DMS114 treated with DMSO at 0.1 percent for 48 hours (cell line): Measurements from ENCODE around the gene IL17RA.
A peak's percentile ranks its signal among the peaks of the same experiment; 100 is the strongest.
"Not testable (repeated sequence)": the region's sequence is repeated elsewhere in the genome, so short reads cannot be mapped to it uniquely, and the experiment has no call there.

Source experiments
- DNase-seq: peaks from one replicate; lab custom pipeline; 2025; ENCODE audit not compliant: unreplicated experiment; lab: John Stamatoyannopoulos, UW

The IL17RA gene

GRCh38 chr22:17084554-17085276 lies at the start of gene IL17RA:
TSS of gene IL17RA (plus strand) at chr22:17085000. CDS start at chr22:17085092, 92 bp downstream.
- peak; percentile 73 for DNase-seq

DNA sequence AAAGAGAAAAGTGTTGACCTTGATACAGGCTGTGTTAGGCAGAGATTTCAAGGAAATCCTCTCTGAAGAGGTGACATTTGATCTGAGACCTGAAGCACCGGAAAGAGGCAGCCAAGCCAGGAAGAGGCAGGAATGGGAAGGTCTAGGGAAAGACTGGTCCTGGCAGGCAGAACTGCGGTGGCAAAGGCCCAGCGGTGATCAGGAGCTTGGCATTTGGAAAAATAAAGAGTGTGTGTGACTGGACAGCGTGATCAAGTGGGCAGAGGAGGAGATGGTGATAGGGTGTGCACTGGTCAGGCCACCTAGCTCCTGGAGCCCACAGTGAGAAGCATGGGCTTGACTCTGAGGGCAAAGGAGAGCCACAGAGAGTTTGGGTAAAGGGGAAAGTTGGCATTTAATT lies 49.6 kb upstream of the IL17RA start:
- no peak for DNase-seq

GRCh38 chr22:17035976-17036841 lies 48.6 kb upstream of the IL17RA start:
- not testable (repeated sequence) for DNase-seq

DNA sequence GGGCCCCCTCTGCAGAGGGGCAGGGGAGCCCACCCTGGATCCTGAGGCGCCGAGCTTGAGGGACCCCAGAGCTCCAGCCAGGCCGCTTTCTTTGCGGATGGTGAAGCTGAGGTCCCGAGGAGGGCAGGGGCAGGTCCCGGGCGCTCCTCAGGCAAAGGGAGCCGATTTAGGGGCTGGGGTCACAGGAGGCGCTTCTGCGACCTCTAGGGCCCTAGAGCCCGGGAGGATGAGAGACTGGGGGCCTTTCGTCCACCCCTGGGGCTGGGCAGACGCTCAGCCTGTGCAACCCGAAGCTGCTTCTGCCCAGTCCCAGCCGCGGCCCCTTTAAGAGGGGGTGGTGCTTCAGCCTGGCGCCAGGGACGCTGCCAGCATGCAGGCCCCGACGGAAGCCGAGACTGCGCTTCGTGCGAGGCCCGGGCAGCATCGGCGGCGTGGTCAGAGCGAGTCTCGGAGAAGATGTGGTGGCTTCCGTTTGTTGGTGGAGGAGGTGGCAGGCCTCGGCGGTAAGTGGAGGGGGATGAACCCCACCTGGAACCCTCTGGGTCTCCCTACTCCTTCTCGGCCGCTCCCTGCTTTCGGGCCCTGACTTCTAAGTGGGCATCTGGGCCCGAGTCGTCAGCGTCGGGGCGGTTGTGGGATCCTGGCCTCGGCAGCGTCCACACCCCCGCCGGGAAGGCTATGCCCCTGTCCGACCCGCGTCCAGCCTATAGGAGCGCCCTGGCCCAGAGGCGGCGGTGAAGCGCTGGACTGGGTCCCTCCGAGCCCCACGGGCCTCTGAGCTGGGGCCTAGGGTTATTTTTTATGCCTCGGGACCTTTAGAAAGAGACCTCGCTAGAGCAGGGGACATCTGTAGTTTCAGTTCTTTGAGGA lies 47.7 kb upstream of the IL17RA start:
- peak; percentile 18 for DNase-seq

- no peak for DNase-seq
These were observed 41.3 kb upstream of the IL17RA start for GRCh38 chr22:17043521-17043920.

- no peak for DNase-seq
These were observed 38.0 kb upstream of the IL17RA start for GRCh38 chr22:17046566-17047348.

- DNase-seq = no peak
These were observed 37.1 kb upstream of the IL17RA start for GRCh38 chr22:17047656-17048055.

DNA sequence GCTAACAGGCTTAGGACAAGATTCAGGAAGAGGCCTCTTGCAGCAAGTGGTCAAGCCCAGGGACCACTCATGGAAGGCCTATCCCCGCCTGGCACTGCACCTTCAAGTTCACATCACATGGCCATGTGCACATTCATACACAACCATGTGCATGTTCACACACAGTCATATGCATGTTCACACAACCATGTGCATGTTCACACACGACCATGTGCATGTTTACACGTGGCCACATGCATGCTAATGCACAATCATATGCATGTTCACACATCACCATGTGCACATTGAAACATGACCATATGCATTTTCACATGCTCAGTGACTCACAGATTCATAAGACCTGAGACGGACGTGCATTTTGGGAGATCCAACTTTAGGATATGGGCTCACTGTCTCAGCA lies 28.7 kb upstream of the IL17RA start:
- no peak for DNase-seq

DNA sequence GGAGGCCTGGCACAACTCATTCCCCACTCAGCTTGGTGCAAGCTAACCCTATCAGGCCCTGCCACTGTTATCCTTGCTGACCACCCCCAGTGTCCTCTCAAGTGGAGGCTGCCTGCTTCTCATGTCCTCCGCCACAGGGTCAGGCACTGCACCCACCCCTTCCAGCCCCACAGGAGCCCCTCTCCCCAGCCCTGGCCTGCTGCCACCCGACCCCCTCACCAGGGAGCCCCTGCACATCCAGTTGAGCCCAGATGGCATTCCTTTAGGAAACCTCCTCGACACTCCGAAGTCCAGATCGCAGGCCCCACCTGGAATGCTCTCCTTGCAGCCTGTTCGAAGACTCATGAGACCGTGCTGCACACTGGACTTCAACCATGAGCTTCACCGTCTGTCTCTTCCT lies 28.0 kb upstream of the IL17RA start:
- DNase-seq = no peak

DNA sequence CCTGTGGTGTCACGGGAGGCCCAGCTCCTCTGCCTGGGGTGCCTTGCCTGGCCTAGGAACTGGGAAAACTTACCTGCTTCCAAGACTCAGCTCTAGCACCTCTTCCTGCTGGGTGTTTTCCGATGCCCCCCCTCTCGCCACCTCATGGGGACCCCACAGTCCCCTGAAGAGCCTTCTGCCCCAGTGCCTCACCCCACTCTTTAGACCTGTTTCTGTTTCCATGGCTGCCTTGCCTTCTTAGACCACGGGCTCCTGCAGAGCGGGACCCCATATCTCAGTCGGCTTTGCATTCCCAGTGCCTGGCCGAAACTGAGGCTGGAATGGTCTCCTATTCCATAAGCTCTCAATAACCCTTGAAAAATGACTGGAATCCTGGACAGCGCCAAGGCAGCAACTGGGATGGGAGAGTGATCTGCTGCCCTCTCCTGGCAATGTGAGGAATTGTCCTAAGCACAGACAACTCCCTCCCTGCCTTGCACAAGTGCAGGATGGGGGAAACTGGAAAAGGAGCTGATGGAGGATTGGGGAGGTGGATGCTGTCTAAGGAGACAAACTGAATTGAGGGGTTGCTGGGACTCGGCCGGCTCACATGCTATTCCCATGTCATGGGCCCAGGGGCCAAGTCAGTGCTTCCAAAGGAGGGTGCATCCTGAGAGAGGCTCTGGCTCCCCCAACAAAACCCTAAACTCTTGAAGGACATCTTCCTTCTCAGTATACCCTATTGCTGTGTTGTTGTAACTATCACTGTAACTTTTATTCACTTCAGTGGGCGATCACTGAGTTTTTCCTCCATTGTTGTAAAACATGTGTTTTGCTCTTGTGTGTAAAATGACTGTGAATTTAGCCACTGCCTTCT lies 26.6 kb upstream of the IL17RA start:
- peak; percentile 41 for DNase-seq

DNA sequence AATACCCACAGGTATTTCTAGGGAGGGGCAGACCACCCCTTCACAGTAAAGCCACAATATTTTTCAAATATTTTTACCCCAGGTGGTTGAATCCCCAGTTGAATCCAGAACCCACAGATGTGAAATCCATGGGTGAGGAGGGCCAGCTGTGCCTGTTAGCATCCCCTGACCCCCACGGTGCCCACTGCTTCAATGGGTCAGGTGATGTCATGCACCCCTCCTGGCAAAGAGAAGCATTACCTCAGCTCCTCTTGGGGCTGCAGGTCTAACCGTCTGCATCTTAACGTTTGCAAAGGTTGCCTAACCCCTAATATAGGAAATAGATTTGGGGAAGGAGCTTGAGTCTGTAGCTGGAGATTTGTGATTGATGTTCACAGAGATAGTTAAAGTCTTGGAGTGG lies 24.7 kb upstream of the IL17RA start:
- DNase-seq = no peak

GRCh38 chr22:17063411-17064106 lies 21.2 kb upstream of the IL17RA start:
- no peak for DNase-seq

GRCh38 chr22:17064498-17065100 lies 20.2 kb upstream of the IL17RA start:
- DNase-seq = no peak

DNA sequence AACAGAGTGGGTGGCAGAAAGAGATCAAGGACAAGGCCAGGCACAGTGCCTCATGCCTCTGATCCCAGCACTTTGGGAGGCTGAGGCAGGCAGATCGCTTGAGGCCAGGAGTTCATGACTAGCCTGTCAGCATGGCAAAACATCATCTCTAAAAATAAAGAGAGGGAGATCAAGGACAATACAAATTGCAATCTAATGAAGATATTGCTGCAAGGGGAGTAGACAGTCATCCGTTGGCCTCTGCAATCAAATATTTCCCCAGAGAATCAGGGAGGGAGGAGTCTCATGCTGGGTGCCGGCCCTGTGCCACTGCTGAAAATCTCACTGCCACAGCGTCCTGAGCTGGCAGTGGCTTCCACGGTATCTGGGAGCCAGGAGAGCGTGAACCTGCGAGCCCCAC lies 19.4 kb upstream of the IL17RA start:
- DNase-seq = no peak

- no peak for DNase-seq
These were observed 11.9 kb upstream of the IL17RA start for GRCh38 chr22:17072877-17073276.

GRCh38 chr22:17074648-17075002 lies 10.2 kb upstream of the IL17RA start:
- DNase-seq = no peak

DNA sequence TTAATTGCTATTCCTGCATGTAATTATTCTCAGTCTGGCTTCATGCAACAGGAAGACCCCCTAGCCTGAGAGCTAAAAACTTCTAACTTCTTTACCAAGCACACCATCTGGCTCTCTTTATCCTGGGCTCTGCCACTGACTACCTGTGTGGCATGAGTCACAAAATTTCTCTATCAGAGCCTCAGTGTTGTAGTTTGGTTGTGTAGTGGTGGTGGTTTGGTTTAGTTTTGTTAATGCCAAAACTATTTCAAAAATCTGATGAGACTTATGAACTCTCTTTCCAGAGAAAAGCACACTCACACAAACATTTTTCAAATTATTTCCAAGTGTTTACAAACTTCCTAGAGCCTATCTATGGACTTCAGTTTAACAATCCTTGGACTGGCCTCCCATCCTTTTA lies 7.5 kb upstream of the IL17RA start:
- DNase-seq = no peak

- no peak for DNase-seq
These were observed 5.2 kb upstream of the IL17RA start for GRCh38 chr22:17079572-17079971.

GRCh38 chr22:17083255-17083654 lies 1.5 kb upstream of the IL17RA start:
- DNase-seq = no peak
